Measurements from ENCODE around the gene LIPF.
"Not testable (repeated sequence)": the region's sequence is repeated elsewhere in the genome, so short reads cannot be mapped to it uniquely, and the experiment has no call there.

LIPF gene

GRCh38 chr10:88676283-88677060 lies 12.2 kb downstream of the LIPF start:
- no peak for DNase-seq

DNA sequence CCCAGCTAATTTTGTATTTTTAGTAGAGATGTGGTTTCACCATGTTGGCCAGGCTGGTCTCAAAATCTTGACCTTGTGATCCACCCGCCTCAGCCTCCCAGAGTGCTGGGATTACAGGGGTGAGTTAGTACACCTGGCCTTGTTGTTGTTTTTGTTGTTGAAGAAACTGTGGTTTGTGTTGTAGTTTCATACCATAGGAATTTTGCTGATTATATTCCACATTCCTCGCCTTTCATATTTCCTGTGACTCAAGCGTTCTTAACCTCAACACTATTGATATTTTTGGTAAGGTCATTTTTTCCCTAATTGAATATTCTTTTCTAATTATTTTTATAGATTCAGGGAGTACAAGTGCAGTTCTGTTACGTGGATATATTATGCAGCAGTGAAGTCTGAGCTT lies 16.7 kb downstream of the LIPF start:
- DNase-seq: no peak

DNA sequence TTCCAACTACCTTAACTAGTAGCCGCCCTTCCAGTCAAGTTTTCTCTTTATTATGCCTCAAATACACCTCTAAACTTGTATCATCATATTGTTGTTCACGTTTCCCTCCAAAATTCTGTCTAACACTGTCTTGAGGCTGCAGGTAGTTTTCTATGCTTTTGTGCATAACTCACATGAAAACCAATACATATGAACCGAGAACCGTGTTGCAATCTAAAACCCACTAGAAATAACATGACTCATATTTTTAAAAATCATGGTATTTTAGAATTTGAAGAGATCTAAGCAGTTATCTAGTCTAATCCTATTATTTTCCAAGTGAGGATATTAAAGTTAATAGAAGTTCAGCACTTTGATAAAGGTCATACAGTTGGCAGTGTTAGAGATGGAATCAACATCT lies 18.2 kb downstream of the LIPF start:
- DNase-seq: no peak

DNA sequence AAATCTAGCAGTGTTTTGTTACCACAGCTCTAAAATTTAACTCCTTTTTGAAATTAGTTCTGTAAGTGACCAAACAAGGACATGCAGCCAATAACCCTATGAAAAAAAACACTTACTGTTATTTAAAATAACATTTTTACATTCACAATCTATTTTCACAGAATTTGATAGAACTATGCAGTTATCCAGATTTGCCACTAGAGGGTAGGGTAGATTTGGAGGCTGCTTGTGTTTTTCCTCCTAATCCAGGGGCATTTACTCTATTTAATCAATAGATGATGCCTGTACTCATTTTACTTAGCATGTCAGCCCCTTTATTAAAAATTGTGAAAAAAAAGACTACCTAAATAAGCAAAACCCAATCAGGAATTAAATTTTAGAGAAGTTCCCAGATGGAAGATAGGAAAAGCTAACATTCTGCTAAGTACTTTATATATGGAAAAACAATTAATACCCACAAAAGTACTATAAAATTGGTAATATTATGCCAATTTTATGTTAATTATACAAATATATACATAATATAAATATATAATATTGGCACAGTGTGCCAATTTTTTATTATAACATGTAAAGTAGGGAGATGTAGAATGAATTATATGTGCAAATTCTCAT lies 23.7 kb downstream of the LIPF start:
- no peak for DNase-seq

GRCh38 chr10:88689366-88689765 lies 25.1 kb downstream of the LIPF start:
- DNase-seq: no peak

GRCh38 chr10:88693392-88694020 lies 29.3 kb downstream of the LIPF start:
- no peak for DNase-seq

- no peak for DNase-seq
Measured at GRCh38 chr10:88702848-88703597, 38.8 kb downstream of the LIPF start.

- DNase-seq: no peak
Measured at GRCh38 chr10:88705958-88706357, 41.7 kb downstream of the LIPF start, which contains the start of gene LIPK. LIPK (plus strand) TSS chr10:88706249; CDS start chr10:88724544, 18,295 bp downstream.

DNA sequence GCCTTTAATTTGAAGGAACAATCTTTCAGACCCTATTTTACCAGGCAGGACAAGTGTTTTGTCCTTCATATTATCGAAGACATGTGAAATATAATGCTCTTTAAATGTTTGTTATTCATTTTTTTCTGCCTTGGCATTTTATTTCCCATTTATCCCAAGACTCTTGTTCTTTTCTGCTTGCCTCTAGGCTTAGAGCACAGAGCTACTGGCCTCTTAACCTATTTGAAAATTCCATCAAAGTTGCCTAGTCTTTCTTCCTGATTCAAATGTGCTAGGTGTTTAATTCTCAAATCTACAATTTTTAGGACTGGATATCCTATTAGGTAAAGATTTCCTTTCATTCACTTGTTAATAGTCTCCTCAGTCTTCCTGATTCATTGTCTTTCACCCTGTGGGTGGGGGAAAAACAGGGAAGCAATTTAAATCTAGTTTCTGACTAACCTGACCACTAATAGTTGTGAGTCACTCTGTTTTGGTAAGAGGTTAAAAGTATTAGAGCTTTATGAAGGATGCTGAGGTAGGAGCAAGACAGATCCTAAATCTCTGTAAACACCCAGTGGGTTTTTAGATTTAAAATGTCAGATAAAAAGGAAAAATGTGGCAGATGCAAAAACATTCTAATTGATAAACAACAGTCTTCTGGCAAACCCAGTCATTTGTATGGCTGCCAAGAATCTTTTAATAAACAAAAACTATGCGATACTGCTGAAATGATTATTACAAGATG lies 43.4 kb downstream of the LIPF start:
- no peak for DNase-seq

GRCh38 chr10:88709361-88709760 lies 45.1 kb downstream of the LIPF start:
- DNase-seq: not testable (repeated sequence)

GRCh38 chr10:88715517-88715916 lies 51.3 kb downstream of the LIPF start:
- no peak for DNase-seq

GRCh38 chr10:88721392-88721791 lies 57.1 kb downstream of the LIPF start:
- DNase-seq: no peak

DNA sequence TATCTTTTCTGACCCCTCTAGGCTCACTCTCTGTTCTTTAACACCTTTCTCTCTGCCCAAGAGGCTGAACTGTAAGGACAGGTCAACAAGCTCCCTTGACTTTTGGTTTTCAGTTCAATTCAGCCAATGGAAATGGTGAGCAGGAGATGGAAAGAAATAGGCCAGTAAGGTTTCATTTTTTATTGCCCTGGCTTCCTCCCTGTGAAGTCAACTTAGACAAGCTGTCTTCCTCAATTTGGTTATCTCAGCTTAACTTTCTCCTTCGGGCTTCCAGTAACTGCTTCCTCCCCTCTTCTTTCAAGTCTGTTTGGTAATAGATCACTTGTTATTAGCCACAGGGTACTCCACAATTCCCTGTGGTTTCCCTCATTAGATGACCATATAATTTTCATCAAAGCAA lies 61.6 kb downstream of the LIPF start:
- DNase-seq: no peak

DNA sequence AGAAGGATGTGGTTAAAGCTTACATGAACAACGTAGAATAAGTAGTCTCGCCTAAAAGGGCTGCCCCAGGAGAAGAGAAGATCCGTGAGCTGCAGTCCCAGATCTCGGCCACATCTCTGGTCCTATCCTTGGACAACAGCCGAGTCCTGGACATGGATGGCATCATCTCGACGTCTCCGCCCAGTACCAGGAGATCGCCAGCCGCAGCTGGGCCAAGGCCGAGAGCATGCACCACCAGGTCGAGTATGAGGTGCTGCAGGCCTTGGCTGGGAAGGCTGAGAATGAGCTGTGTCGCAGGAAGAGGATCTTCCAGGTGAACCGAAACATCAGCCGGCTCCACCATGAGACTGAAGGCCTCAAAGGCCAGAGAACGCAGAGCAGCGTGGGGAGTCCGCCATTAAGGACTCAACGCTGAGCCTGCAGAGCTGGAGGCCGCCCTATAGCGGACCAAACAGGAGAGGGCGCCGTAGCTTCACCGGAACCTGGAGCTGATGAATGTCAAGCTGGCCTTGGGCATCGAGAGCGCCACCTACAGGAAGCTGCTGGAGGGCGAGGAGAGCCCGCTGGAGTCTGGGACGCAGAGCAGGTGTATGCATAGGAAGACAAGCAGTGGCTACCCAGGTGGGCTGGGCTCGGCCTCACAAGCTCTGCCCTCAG lies 64.0 kb downstream of the LIPF start:
- DNase-seq: no peak
